ENCODE measurements around the gene ARHGAP23. TPM values are rescaled to one million over a fixed set of nuclear protein-coding genes. Genes with fewer than 3 reads are reported as not detected.

The ARHGAP23 gene
- total and polyA plus RNA-seq, 2 experiments from 2014 or later, result 16.0 to 30.0 TPM

DNA sequence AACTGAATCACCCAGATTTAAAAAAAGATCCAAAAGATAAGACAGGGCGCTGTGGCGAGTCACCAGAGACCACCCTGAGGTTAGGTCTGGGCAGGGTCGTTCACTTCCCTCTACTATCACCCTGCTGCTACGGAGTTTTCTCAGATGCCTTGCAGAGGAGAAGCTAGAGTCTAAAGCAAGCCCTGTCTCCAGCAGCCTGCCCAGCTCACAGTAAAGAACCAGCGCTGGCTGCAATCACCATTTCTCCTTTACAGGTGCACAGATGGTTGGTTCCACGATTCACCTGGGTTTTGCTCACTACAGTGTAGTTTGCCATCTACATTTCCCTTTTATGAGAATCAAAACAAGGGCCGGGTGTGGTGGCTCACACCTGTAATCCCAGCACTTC lies 106.2 kb downstream of the ARHGAP23 start:
- H3K9me3 ChIP-seq (ENCODE audit: low read depth), result no peaks in the 10 kb centered on the region
- no peaks in the 10 kb centered on the region for H3K4me1 ChIP-seq (ENCODE audit: insufficient read depth)
- no peak overlapping the region for H3K4me3 ChIP-seq
- no peaks in the 10 kb centered on the region for H3K79me2 ChIP-seq
- TF ChIP-seq EZH2phosphoT487 (IDR thresholded peaks at IDR 0.05; ENCODE audit: low read depth, severe bottlenecking, unreplicated experiment) (no peak), EZH2 (IDR thresholded peaks at IDR 0.05; ENCODE audit: borderline replicate concordance) (no peak)
- TF ChIP-seq, protein P1, sequence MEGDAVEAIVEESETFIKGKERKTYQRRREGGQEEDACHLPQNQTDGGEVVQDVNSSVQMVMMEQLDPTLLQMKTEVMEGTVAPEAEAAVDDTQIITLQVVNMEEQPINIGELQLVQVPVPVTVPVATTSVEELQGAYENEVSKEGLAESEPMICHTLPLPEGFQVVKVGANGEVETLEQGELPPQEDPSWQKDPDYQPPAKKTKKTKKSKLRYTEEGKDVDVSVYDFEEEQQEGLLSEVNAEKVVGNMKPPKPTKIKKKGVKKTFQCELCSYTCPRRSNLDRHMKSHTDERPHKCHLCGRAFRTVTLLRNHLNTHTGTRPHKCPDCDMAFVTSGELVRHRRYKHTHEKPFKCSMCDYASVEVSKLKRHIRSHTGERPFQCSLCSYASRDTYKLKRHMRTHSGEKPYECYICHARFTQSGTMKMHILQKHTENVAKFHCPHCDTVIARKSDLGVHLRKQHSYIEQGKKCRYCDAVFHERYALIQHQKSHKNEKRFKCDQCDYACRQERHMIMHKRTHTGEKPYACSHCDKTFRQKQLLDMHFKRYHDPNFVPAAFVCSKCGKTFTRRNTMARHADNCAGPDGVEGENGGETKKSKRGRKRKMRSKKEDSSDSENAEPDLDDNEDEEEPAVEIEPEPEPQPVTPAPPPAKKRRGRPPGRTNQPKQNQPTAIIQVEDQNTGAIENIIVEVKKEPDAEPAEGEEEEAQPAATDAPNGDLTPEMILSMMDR (IDR thresholded peaks at IDR 0.05; ENCODE audit: poor library complexity), result no peak
- H3K27me3 ChIP-seq, result peaks cover 7% of the 10 kb centered on the region
- H3K9me2 ChIP-seq (replicated peaks; ENCODE audit: insufficient read depth), result no peaks in the 10 kb centered on the region
- 70% methylated on average over 7 of the region's 7 CpGs for WGBS (ENCODE audit: low lambda C conversion rate, missing lambda C conversion rate)
- no peaks in the 10 kb centered on the region for H3K36me3 ChIP-seq (replicated peaks; ENCODE audit: insufficient read depth, low read depth)
- H3K27ac ChIP-seq, result no peak overlapping the region
- H2AFZ ChIP-seq, result no peak overlapping the region
- no peak overlapping the region for H3K4me2 ChIP-seq
- H4K20me1 ChIP-seq (ENCODE audit: insufficient read depth, poor library complexity, severe bottlenecking), result no peaks in the 10 kb centered on the region
- no peak for DNase-seq (ENCODE audit: low spot score)

DNA sequence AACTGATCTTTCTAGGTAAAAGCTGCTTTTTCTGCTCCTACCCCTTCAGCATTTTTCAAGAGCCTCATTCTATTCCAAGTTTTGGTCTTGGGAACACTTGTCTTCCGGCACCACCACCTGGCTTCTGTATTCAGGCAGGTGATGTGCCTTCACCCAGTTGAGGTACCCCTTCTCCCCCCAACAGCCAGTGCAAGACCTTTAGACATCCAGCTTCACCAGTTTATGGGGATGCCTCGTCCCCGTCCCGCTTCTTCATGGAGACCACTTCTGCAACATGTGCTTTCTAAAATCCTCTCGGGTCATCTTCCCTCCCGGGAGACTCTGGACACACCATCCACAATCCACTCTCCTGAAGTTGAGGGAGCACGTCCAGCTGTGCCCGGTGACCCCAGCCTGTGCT lies 107.6 kb downstream of the ARHGAP23 start:
- no peak overlapping the region for H3K4me3 ChIP-seq
- no peaks in the 10 kb centered on the region for H3K27me3 ChIP-seq
- H3K9me2 ChIP-seq (replicated peaks; ENCODE audit: insufficient read depth), result no peaks in the 10 kb centered on the region
- H3K36me3 ChIP-seq (replicated peaks; ENCODE audit: insufficient read depth, low read depth), result no peaks in the 10 kb centered on the region
- TF ChIP-seq, protein P1 (IDR thresholded peaks at IDR 0.05; ENCODE audit: poor library complexity), result no peak
- no peak for TF ChIP-seq EZH2 (IDR thresholded peaks at IDR 0.05; ENCODE audit: borderline replicate concordance)
- TF ChIP-seq EZH2phosphoT487 (IDR thresholded peaks at IDR 0.05; ENCODE audit: low read depth, severe bottlenecking, unreplicated experiment), result no peak
- H3K79me2 ChIP-seq, result no peaks in the 10 kb centered on the region
- no peaks in the 10 kb centered on the region for H3K4me1 ChIP-seq (ENCODE audit: insufficient read depth)
- DNase-seq (ENCODE audit: low spot score), result no peak
- H4K20me1 ChIP-seq (ENCODE audit: insufficient read depth, poor library complexity, severe bottlenecking), result no peaks in the 10 kb centered on the region
- WGBS (ENCODE audit: low lambda C conversion rate, missing lambda C conversion rate), result 79% methylated on average over 8 of the region's 8 CpGs
- H3K9me3 ChIP-seq (ENCODE audit: low read depth), result no peaks in the 10 kb centered on the region
- H3K27ac ChIP-seq, result no peak overlapping the region
- H2AFZ ChIP-seq, result no peak overlapping the region
- no peak overlapping the region for H3K4me2 ChIP-seq

DNA sequence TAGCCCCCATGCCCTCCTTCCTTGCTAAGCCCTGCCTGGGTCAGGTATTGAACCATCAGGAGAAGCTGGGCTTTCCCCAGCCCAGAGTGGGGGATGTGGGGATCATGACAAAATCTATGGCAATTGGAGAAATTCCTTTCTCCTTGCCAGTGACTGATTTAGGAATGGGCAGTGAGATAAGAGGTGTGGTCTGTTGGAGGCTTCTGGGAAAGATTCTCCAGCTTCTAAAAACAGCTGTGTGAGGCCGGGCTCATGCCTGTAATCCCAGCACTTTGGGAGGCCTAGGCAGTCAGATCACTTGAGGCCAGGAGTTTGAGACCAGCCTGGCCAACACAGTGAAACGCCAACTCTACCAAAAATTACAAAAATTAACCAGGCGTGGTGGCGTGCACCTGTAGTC lies 108.4 kb downstream of the ARHGAP23 start:
- Histone ChIP-seq H3K27me3 (no peaks in the 10 kb centered on the region), H2AFZ (no peak overlapping the region), H3K9me2 (replicated peaks; ENCODE audit: insufficient read depth) (no peaks in the 10 kb centered on the region), H3K4me2 (no peak overlapping the region), H3K36me3 (replicated peaks; ENCODE audit: insufficient read depth, low read depth) (no peaks in the 10 kb centered on the region), H3K9me3 (ENCODE audit: low read depth) (no peaks in the 10 kb centered on the region), H3K27ac (no peak overlapping the region), H3K79me2 (no peaks in the 10 kb centered on the region), H4K20me1 (ENCODE audit: insufficient read depth, poor library complexity, severe bottlenecking) (no peaks in the 10 kb centered on the region), H3K4me3 (no peak overlapping the region), H3K4me1 (ENCODE audit: insufficient read depth) (no peaks in the 10 kb centered on the region)
- TF ChIP-seq EZH2phosphoT487 (IDR thresholded peaks at IDR 0.05; ENCODE audit: low read depth, severe bottlenecking, unreplicated experiment) (no peak), EZH2 (IDR thresholded peaks at IDR 0.05; ENCODE audit: borderline replicate concordance) (no peak)
- TF ChIP-seq, protein P1 (IDR thresholded peaks at IDR 0.05; ENCODE audit: poor library complexity), result no peak
- DNase-seq (ENCODE audit: low spot score), result no peak
- WGBS (ENCODE audit: low lambda C conversion rate, missing lambda C conversion rate), result 85% methylated on average over 4 of the region's 4 CpGs

DNA sequence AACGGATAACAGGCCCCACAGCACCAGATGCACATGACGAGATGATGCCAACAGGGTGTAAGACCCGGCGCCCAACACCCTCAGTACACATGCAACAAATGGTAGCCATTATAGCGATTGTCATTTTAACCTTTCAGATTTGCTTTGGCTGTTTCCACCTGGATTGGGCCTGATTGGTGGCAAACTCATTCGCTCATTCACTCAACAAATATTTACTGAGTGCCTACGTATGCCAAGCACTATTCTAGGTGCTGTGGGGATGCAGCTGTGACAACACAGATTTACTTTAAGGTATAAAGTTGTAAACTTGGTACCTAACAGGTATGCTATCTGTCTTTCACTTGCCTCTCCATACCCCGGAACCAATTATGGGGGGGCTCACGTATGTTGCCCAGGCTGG lies 110.6 kb downstream of the ARHGAP23 start:
- 90% methylated on average over 9 of the region's 9 CpGs for WGBS (ENCODE audit: low lambda C conversion rate, missing lambda C conversion rate)
- H3K4me2 ChIP-seq, result no peak overlapping the region
- H3K79me2 ChIP-seq, result no peaks in the 10 kb centered on the region
- H3K4me1 ChIP-seq (ENCODE audit: insufficient read depth), result no peaks in the 10 kb centered on the region
- no peaks in the 10 kb centered on the region for H4K20me1 ChIP-seq (ENCODE audit: insufficient read depth, poor library complexity, severe bottlenecking)
- H2AFZ ChIP-seq, result no peak overlapping the region
- no peaks in the 10 kb centered on the region for H3K36me3 ChIP-seq (replicated peaks; ENCODE audit: insufficient read depth, low read depth)
- H3K27ac ChIP-seq, result no peak overlapping the region
- no peaks in the 10 kb centered on the region for H3K9me2 ChIP-seq (replicated peaks; ENCODE audit: insufficient read depth)
- TF ChIP-seq EZH2phosphoT487 (IDR thresholded peaks at IDR 0.05; ENCODE audit: low read depth, severe bottlenecking, unreplicated experiment) (no peak), EZH2 (IDR thresholded peaks at IDR 0.05; ENCODE audit: borderline replicate concordance) (no peak)
- TF ChIP-seq, protein P1 (IDR thresholded peaks at IDR 0.05; ENCODE audit: poor library complexity), result no peak
- H3K4me3 ChIP-seq, result no peak overlapping the region
- no peak for DNase-seq (ENCODE audit: low spot score)
- H3K9me3 ChIP-seq (ENCODE audit: low read depth), result no peaks in the 10 kb centered on the region
- no peaks in the 10 kb centered on the region for H3K27me3 ChIP-seq

Data from hepatocyte (in vitro differentiated cells).